ENCODE data around the gene GRIN1.

The GRIN1 gene

DNA sequence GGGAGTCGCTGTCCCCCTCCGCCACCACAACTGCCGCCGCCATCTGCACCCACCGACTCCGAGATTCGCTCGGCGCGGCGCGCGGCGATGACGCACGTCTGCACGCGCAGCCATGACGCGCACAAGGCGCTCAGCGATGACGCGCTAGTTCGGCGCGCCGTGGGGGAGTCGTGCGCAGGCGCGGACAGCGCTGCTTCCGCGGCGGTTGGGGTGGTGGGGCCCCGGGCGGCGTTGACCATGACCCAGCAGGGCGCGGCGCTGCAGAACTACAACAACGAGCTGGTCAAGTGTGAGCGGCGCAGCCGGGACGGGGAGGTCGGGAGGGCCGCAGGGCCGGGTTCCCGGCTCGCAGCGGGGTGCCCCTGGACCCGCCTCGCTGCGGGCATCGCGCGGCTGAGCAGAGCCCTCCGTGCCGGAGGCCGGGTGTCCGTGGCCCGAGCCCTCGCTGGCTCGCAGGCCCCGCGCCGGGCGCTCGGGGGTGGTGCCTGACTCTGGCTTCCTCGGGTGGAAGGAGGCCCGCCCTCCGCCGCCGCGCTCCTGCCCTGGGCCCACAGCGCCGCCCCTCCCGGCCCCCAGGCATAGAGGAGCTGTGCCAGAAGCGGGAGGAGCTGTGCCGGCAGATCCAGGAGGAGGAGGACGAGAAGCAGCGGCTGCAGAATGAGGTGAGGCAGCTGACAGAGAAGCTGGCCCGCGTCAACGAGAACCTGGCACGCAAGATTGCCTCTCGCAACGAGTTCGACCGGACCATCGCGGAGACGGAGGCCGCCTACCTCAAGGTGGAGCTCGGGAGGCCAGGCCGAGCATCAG, 49.7 kb downstream of the GRIN1 start, which contains the start of the genes ANAPC2 and SSNA1:
ANAPC2 (minus strand) TSS at position 71 of the 807 bp plus-strand sequence; CDS start at position 43, 28 bp downstream.
SSNA1 (plus strand) TSS at position 187 of the 807 bp plus-strand sequence; CDS start at position 238, 51 bp downstream.
- in situ Hi-C loops (cut with HindIII; ENCODE audit: low pct_unique_long_range_greater_than_20kb, low sequenced_read_pairs), result no loop called here
- no peak for TF ChIP-seq JUND (IDR thresholded peaks at IDR 0.05; ENCODE audit: low read depth)
- DNase-seq (ENCODE audit: low read depth in 1 of 2, low spot score in 1 of 2), result peak; percentile 79 to 98

DNA sequence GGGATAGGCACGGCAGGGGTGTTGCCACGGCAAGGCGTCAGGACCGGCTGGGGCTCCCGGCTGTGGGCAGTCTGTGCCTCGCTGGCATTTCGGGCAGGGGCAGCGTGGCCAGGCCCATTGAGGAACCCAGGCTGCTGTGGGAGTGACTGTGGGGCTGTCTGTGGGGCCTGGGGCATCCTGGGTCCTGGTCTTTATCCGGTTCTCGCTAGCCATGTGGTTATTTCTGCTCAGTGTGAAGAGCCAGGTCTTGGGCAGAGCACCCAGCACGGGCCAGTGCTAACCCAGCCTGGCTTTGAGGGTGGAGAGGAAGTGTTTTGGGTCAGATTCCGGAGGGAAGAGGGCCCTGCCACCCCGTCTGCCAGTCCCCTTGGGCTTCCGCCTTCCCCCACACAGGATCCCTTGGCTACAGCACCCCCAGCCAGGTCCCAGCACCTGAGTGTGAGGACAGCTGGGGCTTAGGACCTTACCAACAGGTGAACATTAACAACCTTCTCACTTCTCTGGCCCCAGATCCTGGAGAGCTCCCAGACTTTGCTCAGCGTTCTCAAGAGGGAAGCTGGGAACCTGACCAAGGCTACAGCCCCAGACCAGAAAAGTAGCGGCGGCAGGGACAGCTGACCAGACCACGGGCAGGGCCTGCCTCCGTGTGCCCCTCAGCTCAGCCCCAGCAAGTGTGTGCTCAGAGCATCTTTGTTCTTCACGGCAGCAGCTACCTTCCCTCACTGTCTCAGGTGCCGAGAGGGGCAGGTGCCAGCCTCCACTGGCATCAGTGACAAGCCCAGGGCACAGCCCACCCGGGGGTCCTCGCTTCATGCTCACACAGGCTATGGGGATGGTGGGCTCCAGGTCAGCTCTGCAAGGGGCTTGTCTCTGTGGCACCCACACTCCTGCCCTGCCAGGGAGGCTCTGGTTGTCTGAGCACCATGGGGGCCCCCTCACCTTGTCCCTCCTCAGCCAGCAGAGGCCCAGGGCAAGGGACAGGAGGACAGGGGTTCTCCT, 50.6 kb downstream of the GRIN1 start:
- in situ Hi-C loops (cut with HindIII; ENCODE audit: low pct_unique_long_range_greater_than_20kb, low sequenced_read_pairs), result no loop called here
- no peak for TF ChIP-seq JUND (IDR thresholded peaks at IDR 0.05; ENCODE audit: low read depth)
- DNase-seq (ENCODE audit: low read depth in 1 of 2, low spot score in 1 of 2), result no peak

DNA sequence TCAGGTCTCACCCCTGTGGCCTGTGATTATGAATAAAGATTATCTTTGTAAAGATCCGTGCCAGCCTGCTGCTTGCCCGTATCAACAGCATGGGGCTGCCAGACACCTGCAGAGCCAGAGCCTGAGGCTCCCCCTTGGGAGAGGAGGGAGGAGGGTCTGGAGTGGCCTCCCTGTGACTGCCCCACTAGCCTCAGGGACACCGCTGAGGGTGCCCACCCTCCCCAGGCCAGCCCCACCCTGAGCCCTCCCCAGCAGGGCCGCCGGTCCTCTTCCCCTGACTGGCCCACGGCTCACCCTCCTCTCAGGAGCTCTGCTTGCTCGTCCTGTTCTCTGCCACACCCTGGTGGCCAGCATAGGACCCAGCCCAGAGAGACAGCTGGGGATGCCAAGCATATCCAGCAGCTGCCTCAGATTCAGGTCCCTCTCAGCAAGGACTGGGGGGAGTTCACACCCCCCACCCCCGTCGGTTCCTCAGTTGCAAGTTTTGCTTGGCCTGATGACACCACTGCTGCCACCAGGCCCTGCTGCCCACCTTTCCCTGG, 51.4 kb downstream of the GRIN1 start:
- TF ChIP-seq JUND (IDR thresholded peaks at IDR 0.05; ENCODE audit: low read depth), result no peak
- peak in 1 of 2 experiments; percentile 82 for DNase-seq (ENCODE audit: low read depth in 1 of 2, low spot score in 1 of 2)
- in situ Hi-C loops (cut with HindIII; ENCODE audit: low pct_unique_long_range_greater_than_20kb, low sequenced_read_pairs), result no loop called here

DNA sequence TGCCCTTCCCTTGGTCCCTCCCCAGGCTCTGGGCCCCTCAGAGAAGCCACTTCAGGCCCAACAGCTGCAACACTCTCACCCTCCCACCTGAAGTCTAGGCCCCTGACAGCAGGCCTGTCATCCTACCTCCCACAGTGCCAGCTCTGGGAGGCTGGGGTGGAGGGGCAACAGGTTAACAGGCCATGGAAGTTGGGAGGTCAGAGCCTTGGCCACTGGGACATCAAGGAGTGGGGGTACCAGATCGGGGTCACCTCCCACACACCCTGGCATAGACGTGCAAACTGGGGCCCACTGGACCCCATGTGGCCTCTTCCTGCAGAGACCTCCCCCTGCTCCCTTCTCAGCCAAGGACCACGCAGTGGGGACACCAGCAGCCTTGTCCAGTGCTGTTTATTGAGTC, 52.3 kb downstream of the GRIN1 start:
- no peak for DNase-seq (ENCODE audit: low read depth in 1 of 2, low spot score in 1 of 2)
- no peak for TF ChIP-seq JUND (IDR thresholded peaks at IDR 0.05; ENCODE audit: low read depth)
- in situ Hi-C loops (cut with HindIII; ENCODE audit: low pct_unique_long_range_greater_than_20kb, low sequenced_read_pairs), result no loop called here

GRCh38 chr9:137191691-137192447, 52.9 kb downstream of the GRIN1 start:
- in situ Hi-C loops (cut with HindIII; ENCODE audit: low pct_unique_long_range_greater_than_20kb, low sequenced_read_pairs), result no loop called here
- DNase-seq (ENCODE audit: low read depth in 1 of 2, low spot score in 1 of 2), result no peak

DNA sequence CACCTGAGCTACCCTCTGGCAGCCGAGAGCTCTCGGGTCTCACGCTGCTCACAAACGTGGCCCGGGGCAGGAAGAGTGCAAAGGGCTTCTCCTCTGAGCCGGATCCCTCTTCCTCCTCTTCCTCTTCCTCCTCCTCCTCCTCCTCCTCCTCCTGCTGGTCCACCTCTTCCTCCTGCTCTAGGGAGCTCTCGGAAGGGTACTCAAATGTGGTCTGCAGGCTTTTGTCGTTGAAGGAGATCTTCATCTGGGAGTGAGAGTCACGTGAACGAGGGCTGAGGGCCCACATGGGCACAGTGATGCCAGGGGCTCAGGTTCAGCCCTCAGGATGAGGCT, 53.5 kb downstream of the GRIN1 start:
- DNase-seq (ENCODE audit: low read depth in 1 of 2, low spot score in 1 of 2), result no peak
- in situ Hi-C loops (cut with HindIII; ENCODE audit: low pct_unique_long_range_greater_than_20kb, low sequenced_read_pairs), result no loop called here
- TF ChIP-seq JUND (IDR thresholded peaks at IDR 0.05; ENCODE audit: low read depth), result no peak

More at GRCh38 chr9:137191691-137192447, 52.9 kb downstream of the GRIN1 start:
- TF ChIP-seq JUND (IDR thresholded peaks at IDR 0.05; ENCODE audit: low read depth), result no peak

GRCh38 chr9:137192859-137193258, 53.9 kb downstream of the GRIN1 start:
- in situ Hi-C loops (cut with HindIII; ENCODE audit: low pct_unique_long_range_greater_than_20kb, low sequenced_read_pairs), result no loop called here
- TF ChIP-seq JUND (IDR thresholded peaks at IDR 0.05; ENCODE audit: low read depth), result no peak
- no peak for DNase-seq (ENCODE audit: low read depth in 1 of 2, low spot score in 1 of 2)

DNA sequence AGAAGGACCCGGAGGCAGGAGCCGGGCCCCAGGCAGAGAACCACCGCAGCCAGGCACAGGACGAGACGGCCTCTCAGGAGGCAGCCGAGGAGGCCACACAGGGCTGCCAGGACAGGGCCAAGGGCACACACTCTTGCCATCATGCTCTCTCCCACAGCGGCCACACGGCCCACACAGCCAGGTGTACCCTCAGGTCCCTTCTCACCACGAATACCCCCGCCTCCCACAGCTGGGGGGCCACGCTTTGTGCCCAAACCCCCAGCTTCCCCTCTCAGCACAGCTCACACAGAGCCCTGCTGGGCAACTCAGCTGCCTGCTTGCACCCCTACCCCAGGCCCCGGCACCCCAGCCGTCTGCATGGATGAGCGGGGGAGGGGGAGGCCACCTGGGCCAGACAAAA, 54.8 kb downstream of the GRIN1 start:
- no peak for DNase-seq (ENCODE audit: low read depth in 1 of 2, low spot score in 1 of 2)
- no peak for TF ChIP-seq JUND (IDR thresholded peaks at IDR 0.05; ENCODE audit: low read depth)
- in situ Hi-C loops (cut with HindIII; ENCODE audit: low pct_unique_long_range_greater_than_20kb, low sequenced_read_pairs), result no loop called here

- in situ Hi-C loops (cut with HindIII; ENCODE audit: low pct_unique_long_range_greater_than_20kb, low sequenced_read_pairs), result no loop called here
- DNase-seq (ENCODE audit: low read depth in 1 of 2, low spot score in 1 of 2), result no peak
- no peak for TF ChIP-seq JUND (IDR thresholded peaks at IDR 0.05; ENCODE audit: low read depth)
Measured at GRCh38 chr9:137194388-137194787, 55.4 kb downstream of the GRIN1 start.

DNA sequence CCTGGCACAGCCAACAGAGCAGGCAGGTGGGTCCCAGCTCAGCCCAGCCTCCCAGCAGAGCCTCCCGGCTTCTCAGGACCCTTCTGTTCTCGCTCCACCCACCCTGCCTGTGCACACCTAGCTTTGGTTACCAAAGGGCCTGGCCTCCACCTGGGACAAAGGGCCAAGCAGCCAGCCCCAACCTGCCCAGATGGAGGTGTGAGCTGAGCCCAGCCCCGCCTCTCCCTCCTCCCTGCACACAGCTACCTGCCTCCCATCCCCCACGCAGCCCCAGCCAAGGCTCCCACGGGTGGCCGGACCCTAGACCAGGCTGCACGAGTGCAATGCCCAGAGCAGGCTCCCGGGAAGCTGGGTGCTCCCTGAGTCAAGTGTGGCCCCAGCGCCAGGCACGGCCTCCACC, 56.0 kb downstream of the GRIN1 start:
- in situ Hi-C loops (cut with HindIII; ENCODE audit: low pct_unique_long_range_greater_than_20kb, low sequenced_read_pairs), result no loop called here
- TF ChIP-seq JUND (IDR thresholded peaks at IDR 0.05; ENCODE audit: low read depth), result no peak
- peak in 1 of 2 experiments; percentile 77 for DNase-seq (ENCODE audit: low read depth in 1 of 2, low spot score in 1 of 2)

DNA sequence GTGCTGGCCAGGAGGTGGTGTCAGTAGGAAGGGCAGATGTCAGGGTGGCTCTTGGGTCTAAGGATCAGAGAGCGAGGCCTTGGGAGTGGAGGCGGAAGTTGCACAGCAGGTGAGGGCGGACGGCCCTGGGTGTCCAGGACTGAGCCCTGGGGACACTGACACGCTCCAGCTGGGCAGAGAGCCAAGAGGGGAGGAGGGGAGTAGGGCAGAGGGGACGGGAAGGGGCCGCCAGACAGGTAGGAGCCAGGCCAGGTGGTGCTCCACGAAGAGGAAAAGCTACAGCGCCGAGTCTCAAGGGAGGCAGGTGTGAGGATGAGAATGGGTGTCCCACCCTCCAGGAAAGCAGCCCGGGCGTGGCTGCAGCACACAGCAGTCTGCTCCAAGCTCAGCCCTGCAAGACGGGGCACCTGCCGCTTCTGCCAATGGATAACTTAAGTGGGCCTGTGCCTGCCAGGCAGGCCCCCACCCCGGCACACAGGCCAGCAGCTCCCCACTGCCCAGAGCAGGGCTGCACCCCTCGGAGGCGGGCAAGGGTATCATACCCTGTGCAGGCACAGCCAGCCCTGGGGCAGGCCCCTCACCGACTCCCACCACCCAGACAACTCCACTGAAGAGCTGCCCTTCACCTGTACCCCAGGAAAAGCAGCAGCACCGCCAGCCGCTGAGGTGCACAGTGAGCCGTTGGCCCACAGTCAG, 56.7 kb downstream of the GRIN1 start:
- in situ Hi-C loops (cut with HindIII; ENCODE audit: low pct_unique_long_range_greater_than_20kb, low sequenced_read_pairs), result no loop called here
- DNase-seq (ENCODE audit: low read depth in 1 of 2, low spot score in 1 of 2), result peak in 1 of 2 experiments; percentile 83
- TF ChIP-seq JUND (IDR thresholded peaks at IDR 0.05; ENCODE audit: low read depth), result no peak
